HG02588 (cell line): ENCODE data around the gene PLEKHM2.

Experiments used
- ATAC-seq: cut with Tn5 transposase; IDR thresholded peaks from one replicate; pipeline ENCODE4 v1.9.1; 2021; ENCODE audit warnings: mild to moderate bottlenecking, moderate library complexity; ENCODE audit not compliant: unreplicated experiment

Gene PLEKHM2

DNA sequence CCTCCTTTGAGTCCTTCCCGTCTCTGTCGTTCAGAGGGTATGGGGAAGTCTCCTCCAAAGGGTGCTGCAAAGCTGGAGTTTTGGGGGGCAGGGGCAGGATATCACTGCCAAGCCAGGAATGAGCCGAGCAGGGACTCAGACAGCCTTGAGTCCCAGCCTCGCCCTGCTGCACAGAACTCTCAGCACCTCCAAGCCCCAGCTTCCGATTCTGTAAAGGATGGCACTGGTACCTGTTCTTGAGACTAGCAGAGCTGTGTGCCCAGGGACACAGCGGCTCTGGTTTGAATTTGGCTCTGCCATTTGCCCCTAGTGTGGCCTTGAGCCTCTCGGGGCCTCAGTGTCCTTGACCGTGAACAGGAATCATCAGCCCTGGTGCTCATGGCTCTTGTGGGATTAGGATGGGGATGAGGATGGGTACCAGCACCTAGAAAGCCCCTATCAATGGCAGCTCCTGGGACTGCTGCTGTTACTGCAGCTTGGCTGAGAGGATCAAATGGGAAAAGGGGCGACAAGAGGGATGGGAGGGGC is 73.0 kb downstream of the PLEKHM2 start:
- no peak for ATAC-seq

DNA sequence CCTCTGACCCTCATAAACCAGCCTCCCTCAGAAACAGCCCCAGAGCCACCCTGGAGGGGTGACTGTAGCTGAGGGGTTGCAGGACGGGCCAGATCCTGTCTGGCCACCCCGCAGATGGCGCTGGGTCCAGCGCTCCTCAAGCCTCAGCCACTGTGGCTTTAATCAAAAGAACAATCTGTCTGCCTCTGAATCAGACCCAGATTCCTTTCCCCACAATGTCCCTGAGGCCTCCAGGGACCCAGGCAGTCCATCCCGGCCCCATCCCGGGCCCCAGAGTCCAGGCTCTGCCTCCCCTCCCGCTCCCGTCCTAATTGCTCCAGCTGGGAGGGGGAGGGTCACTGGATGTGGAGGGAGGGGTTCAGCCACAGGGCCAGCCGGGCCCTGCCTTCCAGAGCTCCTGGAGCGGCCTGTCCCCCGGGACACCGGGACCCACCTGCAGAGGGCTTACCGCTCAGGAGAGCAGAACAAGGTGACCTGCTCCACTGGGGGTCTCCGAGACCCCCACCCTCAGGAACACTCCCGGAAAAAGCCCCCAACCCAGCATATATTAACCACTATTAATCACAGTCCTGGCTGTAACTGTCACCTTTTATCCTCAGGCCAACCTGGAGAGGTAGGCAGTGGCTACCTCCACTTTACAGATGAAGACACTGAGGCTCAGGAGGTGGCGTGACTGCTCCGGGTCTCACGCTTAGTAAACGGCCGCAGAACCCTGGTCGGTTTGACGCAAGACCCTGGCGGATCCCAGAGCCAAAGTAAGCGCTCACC is 73.6 kb downstream of the PLEKHM2 start:
- no peak for ATAC-seq

DNA sequence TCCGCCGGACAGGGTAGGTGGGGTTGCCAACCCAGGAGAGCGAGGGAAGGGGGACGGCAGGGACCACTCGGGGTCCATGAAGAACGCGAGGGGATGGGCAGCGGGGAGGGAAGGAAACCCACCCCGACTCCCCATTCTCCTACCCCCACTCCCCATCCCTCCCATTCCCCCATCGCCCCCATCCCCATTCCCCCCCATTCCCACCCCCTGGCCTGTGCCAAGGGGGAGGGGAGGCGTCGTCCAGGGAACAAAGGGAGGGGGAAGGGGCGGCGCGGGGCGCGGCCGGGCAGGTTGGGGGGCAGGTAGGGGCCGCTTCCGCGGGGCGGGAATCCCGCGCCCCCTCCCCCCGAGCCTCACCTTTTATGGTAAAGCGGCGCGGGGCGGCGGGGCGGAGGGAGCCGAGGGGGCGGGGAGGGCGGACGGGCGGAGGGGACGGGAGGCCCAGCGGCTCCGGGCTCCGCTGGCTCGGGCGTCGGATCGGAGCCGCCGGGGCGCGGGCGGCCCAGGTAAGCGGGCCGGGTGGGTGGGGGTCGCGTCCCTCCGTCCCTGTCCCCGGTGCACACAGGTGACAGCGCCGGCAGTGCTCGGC is 74.3 kb downstream of the PLEKHM2 start, which contains the start of gene FBLIM1:
TSS of gene FBLIM1 (plus strand) at position 453 of the 589 bp plus-strand sequence. CDS start 6,189 bp downstream, outside the sequence.
- ATAC-seq = no peak

DNA sequence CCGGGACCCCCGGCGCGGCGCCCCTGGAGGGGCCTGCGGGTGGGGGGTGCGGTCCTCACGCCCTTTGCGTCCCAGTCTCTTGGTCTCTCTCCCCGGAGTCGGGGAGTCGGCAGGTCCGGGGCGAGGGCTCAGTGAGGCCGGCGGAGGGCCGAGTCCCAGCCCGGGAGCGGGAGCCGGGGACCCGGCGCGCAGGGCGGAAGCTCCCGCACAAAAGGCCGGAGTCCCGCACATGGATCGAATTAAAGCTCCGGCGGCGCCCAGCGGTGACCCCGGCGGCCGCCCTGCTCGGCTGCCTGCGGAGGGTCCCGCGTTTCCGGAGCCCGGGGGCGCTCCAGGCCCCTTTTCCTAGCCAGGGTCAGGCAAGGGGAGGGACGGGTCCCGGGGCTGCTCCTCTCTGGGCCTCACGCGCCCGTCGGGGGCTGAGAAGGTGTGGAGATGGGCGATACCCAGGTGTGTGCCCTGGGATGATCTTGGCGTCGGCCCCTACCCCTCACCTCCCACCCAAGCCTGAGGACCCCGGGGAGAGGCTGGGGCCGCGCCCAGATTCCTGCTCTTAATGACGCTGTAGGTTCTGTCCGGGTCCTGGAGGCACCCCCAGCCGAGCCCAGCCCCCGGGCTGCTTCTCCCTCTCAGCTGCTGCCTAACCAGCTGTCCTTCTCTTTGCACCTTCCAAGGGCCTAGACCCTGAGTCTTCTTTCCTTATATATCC is 75.0 kb downstream of the PLEKHM2 start:
- ATAC-seq = no peak

DNA sequence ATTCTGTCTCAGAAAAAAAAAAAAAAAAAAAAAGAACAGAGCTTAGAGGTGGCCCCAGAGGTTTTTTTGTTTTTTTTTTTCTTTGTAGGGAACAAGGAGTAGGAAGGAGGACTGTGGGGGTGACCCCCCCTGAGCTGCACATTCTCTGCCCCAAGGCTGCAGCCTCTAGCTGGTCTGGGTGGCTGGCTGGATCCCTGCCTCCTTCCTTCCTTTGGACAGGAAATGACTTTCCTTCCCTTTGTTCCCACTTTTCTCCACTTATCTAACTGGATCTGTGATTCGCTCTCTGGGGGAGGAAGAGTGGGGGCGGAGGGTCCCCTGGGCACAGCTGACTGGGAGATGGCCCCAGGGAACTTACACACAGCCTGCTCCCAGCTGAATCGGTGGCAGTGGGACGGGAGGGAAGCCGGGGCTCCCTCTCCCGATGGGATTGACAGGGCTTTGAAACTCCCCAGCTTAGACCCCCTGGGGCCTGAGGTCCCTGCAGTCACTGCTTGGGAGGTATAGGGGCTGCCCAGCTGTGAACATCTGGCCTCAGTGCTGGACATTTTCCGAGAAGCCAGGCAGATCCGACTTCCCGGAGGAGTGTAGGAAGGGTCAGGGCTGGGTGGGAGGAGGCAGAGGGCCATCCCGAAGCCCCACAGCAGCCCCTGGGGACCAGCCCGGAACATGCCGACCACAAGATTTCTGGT is 76.5 kb downstream of the PLEKHM2 start:
- no peak for ATAC-seq

DNA sequence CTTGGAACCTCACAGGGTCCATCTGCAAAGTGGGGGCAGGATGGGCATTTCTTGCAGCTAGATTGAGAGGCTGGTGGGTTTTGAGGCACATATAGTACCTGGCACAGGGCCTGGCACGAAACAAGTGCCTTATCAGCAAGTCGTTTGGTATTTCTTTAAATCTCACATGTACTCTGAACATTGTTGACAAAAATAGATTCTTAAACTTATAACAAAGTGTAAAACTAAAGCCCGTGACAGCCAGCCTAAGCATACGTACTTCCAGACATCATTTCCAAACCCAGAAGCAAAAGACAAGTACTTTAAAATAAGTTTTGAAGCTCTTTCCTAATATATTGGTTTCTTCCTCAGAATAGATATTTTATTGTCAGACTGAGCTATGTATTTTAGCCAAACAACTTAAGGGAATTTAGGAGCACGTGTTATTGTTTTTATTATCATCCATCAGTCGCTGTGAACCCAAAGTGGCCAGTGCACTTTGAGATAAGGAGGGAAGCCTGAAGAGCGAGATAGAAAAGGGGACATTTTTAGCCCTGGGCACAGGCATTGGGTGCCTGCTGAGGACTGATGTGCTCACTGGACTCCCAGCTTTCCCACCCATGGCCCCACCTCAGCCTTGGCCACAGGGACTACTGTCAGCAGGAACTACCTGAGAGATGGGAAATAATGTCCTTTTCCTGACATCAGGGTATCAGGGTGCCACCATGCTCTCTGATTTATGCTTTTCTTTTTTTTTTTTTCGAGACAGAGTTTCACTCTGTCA is 77.4 kb downstream of the PLEKHM2 start:
- no peak for ATAC-seq

DNA sequence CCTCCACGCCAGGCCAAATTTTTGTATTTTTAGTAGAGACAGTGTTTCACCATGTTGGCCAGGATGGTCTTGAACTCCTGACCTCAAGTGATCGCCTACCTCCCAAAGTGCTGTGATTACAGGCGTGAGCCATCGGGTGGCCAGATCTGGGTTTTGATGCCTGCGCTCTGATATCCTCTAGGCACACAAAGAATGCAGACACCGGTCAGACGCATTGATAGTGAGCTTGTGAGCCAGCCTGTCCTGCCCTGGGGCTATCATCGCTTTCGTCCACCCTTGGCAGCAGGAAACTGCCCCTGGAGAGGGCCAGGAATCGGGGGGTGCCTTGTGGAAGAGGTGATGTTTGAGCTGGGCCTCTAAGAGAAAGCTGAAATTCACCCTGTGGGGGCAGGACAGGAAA is 78.4 kb downstream of the PLEKHM2 start:
- no peak for ATAC-seq

DNA sequence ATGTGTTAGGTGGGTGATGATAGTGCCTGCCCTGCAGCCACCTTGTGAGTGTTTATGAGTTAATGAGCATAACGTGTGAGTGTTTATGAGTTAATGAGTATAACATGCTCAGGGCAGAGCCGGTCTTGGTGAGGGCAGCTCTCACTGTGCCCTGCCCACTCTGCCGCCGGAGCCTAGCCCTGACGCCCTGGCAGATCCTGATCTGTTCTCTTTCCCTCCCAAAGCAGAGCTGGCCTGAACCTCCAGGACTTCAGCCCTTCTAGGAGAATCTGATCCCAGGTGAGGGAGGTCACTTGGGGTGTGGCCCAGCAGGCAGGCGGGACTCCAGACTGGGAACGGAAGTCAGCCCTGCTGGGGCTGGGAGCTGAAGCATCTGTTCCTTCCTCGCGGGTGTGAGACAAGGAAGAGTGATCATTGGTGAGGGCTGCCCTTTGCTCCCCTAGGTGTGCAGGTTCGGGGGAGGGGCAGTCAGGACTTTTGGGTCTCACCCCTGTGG is 80.2 kb downstream of the PLEKHM2 start:
- ATAC-seq = no peak

DNA sequence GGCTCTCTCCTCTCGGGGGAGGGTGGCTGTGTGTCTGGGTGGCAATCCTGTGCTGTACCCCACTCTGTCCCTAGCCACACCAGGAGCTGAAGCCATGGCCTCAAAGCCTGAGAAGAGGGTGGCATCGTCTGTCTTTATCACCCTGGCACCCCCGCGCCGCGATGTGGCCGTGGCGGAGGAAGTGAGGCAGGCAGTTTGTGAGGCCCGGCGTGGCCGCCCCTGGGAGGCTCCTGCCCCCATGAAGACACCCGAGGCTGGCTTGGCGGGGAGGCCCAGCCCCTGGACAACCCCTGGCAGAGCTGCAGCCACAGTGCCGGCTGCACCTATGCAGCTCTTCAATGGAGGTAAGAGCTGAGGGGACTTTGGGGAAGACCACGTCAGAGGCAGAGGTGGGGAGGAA is 80.8 kb downstream of the PLEKHM2 start:
- no peak for ATAC-seq

DNA sequence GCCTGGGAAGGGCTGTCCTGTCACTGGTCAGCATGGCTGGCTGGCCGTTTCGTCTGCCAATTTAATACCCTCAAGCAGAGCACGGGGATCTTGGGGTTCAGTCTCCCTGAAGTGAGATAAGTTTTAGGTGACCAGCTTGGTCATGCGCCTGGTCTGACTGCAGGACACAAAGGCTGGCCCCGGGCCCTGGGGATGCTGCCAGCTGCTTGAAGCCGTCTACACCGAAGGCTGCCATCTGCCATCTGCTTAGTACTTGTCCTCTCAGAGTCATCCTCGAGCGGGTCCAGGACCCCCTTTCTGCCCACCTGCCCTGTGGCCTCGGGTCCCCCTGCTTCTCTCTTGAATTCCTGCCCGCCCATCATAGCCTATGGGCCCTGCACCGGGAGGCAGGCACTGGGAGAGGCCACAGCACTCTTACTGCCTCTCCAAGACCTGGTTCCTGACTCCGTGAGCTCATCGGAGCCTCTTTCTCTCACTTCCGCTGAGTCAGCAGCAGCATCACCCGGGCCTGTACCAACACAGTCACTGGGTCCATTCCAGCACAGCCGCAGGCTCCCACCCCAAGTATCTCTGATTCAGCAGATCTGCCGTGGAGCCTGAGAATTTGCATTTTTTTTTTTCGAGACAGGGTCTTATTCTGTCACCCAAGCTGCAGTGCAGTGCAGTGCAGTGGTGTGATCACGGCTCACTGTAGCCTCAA is 81.5 kb downstream of the PLEKHM2 start:
- no peak for ATAC-seq

DNA sequence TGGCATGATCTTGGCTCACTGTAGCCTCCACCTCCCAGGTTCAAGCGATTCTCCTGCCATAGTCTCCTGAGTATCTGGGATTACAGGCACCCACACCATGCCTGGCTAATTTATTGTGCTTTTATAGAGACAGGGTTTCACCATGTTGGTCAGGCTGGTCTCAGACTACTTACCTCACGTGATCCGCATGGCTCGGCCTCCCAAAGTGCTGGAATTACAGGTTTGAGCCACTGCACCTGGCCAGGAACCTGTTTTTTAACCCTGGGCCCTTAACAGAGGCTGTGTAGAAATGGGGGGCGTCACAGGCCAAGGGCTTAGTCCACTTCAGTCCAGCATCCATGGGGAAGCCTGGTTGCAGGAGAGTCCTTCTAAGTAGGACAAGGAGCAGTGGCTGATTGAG is 83.8 kb downstream of the PLEKHM2 start:
- ATAC-seq = no peak

DNA sequence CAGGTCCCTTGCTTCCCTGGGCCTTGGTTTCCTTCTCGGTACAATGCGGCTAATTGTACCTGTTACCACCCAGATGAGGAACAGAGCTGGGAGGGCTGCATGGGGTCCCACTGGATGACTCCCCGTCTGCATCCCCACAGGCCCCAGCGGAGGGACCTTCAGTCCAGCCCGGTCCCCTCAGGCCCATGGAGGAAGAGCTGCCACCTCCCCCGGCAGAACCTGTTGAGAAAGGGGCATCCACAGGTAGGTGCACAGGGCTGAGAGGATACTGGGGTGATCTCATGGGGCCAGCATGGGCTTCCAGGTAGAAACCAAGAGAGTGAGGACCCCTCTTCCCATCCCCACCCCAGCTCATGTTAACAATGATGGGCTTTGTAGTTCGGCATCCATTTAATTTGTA is 84.3 kb downstream of the PLEKHM2 start:
- no peak for ATAC-seq

DNA sequence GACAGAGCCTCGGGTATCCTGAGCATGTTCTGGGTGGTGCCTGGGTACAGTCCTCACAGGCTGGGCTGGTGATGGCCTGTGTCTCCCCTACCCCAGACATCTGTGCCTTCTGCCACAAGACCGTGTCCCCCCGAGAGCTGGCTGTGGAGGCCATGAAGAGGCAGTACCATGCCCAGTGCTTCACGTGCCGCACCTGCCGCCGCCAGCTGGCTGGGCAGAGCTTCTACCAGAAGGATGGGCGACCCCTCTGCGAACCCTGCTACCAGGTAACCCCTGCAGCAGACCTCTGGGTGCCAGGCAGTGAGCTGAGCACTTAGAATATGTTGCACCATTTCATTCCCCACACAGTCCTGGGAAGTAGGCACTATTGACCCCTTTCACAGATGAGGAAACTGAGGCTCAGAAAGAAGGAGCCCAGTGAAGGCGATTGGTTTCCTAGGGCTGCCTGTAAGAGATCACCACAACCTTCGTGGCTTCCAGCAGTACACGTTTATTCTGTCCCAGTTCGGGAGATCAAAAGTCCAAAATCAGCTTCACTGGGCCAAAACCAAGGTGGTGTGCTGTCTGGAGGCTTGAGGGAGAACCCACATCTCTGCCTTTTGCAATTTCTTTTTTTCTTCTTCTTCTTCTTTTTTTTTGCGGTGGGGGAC is 86.3 kb downstream of the PLEKHM2 start:
- no peak for ATAC-seq

DNA sequence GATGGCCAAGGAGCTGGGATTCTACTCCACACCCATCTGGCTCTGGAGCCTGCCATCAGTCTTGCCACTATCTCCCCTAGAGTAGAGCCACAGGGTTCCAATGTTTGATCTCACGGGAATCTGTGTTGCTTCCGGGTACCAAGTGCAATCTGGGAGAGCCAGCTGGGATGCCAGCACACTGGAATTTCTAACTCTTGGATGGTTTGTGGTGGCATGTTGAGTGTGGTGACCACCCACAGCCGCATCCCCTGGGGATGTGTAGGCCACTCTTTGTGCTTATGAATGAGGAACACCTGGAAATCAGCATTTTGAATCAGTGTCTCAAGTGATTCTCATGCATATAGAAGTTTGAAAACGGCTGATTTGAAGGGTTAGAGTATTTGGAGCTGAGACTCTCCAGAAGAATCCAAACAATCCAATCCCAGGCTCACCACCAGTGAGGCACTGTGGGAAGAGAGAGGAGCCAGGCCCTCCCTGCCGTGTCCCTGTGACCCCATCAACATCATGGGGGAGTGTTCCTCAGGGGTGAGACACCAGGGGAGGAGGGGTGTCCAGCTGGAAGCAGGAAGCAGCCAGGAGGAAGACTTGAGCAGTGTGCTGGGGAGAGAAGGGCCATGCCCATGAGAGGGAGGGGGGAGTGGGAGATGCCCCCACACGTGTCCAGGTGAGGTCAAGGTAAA is 87.9 kb downstream of the PLEKHM2 start:
- ATAC-seq = no peak

DNA sequence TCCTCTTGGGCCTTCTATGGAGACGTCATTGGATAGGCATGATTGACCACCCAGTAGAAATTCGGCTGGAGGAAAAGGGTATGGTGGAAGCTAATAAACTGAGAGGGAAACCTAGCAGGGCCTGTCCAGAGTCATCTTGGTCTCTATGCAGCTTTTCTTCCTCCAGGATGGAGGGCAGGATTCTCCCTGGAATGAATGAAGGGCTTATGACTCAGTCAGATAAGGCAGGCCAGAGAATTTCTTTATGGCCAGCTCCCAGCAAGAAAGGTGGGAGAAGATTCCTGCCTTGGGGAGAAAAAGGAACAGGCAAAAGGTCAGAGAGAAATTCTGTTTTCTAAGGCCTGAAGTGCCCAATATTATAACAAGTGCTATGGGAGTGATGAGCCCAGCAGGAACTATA is 91.6 kb downstream of the PLEKHM2 start:
- ATAC-seq = no peak

DNA sequence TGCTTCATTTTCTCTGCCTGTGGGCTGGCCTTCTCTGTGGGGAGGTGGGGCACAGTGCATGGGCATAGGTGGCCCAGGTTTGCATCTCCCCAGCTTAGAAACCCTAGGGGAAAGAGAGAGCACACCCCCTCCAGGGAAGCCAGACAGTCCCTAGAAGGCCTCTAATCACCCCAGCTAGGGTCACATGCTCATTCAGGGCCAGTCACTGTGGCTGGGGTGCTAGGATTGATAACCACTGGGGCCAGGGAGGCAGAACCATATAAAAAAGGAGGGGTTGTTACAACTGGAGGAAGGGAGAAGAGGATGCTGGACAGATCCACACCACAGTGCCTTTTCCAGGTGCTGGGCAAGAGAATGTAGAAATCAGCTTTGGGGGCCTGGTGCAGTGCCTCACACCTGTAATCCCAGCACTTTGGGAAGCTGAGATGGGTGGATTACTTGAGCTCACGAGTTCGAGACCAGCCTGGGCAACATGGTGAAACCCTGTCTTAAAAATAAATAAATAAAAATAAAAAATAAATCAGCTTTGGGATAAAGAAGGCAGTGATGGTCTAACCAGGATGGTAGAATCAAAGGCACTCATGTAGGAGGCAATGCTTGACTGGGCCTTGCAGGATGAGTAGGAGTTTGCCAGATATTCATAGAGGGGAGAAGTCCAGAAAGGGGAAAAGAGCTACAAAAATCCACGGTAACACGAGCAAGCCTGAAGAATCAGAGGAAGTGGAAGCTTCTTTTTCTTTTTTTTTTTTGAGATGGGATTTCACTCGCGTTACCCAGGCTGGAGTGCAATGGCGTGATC is 94.0 kb downstream of the PLEKHM2 start:
- no peak for ATAC-seq
